ENCODE data around the gene ERV3-1.

DNA sequence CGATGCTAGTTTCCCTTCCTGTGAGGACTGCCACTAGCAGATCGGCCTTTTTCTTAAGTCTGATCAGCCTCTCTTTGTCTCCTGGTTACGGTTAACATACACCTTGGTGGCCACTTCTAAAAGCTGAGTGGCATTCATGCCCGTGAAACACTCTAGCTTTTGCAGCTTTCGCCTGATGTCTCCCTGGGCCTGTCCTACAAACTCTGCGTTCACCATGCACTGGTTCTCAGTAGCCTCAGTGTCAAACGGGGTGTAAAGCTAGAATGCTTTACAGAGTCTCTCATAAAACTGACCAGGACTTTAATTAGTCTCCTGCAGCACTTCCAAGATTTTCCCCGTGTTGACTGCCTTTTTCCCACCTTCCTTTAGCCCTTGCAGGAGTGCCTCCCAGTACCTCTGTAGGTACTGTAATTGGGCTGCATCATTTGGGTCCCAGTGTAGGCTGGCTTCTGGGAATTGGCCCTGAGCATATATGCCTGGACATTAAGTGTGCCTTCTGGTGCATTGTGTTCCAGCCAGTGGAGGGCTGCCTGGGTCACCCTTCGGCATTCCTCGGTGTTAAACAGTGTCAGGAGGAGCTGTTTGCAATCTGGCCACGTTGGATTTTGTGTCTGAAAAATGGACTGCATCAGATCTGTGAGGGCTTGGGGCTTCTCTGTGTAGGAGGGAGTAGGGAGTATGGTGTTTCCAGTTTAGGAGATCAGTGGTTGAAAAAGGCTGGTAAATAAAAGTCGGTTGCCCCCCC lies 9.2 kb downstream of the ERV3-1 start:
- TF ChIP-seq, protein P1, sequence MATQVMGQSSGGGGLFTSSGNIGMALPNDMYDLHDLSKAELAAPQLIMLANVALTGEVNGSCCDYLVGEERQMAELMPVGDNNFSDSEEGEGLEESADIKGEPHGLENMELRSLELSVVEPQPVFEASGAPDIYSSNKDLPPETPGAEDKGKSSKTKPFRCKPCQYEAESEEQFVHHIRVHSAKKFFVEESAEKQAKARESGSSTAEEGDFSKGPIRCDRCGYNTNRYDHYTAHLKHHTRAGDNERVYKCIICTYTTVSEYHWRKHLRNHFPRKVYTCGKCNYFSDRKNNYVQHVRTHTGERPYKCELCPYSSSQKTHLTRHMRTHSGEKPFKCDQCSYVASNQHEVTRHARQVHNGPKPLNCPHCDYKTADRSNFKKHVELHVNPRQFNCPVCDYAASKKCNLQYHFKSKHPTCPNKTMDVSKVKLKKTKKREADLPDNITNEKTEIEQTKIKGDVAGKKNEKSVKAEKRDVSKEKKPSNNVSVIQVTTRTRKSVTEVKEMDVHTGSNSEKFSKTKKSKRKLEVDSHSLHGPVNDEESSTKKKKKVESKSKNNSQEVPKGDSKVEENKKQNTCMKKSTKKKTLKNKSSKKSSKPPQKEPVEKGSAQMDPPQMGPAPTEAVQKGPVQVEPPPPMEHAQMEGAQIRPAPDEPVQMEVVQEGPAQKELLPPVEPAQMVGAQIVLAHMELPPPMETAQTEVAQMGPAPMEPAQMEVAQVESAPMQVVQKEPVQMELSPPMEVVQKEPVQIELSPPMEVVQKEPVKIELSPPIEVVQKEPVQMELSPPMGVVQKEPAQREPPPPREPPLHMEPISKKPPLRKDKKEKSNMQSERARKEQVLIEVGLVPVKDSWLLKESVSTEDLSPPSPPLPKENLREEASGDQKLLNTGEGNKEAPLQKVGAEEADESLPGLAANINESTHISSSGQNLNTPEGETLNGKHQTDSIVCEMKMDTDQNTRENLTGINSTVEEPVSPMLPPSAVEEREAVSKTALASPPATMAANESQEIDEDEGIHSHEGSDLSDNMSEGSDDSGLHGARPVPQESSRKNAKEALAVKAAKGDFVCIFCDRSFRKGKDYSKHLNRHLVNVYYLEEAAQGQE (IDR thresholded peaks at IDR 0.05; ENCODE audit: insufficient read depth in 1 of 2, low read depth in 2 of 2, low read length in 1 of 2), result no peak
- TF ChIP-seq POLR2AphosphoS5 (IDR thresholded peaks at IDR 0.05; ENCODE audit: low read depth, low read length) (no peak), TCF7L2 (IDR thresholded peaks at IDR 0.05; ENCODE audit: low read depth, low read length) (no peak), SIN3A (IDR thresholded peaks at IDR 0.05; ENCODE audit: borderline replicate concordance, insufficient read depth, low read depth, low read length) (no peak)
- TF ChIP-seq, protein P2, sequence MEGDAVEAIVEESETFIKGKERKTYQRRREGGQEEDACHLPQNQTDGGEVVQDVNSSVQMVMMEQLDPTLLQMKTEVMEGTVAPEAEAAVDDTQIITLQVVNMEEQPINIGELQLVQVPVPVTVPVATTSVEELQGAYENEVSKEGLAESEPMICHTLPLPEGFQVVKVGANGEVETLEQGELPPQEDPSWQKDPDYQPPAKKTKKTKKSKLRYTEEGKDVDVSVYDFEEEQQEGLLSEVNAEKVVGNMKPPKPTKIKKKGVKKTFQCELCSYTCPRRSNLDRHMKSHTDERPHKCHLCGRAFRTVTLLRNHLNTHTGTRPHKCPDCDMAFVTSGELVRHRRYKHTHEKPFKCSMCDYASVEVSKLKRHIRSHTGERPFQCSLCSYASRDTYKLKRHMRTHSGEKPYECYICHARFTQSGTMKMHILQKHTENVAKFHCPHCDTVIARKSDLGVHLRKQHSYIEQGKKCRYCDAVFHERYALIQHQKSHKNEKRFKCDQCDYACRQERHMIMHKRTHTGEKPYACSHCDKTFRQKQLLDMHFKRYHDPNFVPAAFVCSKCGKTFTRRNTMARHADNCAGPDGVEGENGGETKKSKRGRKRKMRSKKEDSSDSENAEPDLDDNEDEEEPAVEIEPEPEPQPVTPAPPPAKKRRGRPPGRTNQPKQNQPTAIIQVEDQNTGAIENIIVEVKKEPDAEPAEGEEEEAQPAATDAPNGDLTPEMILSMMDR (IDR thresholded peaks at IDR 0.05), result no peak
